ENCODE data around the gene LSM4.

The LSM4 gene

GRCh38 chr19:18310118-18310909 lies 12.6 kb downstream of the LSM4 start:
- no peak for DNase-seq

- DNase-seq, result no peak
These were observed 13.3 kb downstream of the LSM4 start for GRCh38 chr19:18309525-18310064.

GRCh38 chr19:18308948-18309325 lies 13.9 kb downstream of the LSM4 start:
- DNase-seq, result no peak

GRCh38 chr19:18308051-18308947 lies 14.6 kb downstream of the LSM4 start:
- no peak for DNase-seq

GRCh38 chr19:18307271-18307681 lies 15.6 kb downstream of the LSM4 start:
- no peak for DNase-seq

DNA sequence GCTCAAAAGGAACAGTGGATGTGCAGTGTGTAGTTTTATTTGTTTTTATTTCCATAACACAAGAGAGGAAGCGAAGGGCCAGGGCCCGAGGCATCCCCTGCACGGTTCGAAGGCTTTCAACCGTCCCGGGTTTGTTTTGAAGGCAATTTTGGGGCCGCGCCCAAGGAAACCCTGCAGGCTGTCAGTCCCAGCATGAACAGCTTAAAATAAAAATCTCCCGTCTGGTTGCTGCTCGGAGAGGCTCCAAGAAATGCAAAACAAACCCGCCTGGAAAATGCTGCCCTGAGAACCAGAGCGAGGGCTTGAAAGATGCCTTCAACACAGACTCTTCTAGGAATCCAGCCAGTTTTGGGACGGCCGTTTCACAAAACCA lies 16.0 kb downstream of the LSM4 start:
- DNase-seq, result no peak

GRCh38 chr19:18306209-18306887 lies 16.5 kb downstream of the LSM4 start:
- peak in 1 of 2 donors; percentile 26 for DNase-seq

GRCh38 chr19:18304458-18305310 lies 18.2 kb downstream of the LSM4 start:
- DNase-seq, result peak; percentile 84 to 90

GRCh38 chr19:18304208-18304457 lies 18.7 kb downstream of the LSM4 start:
- DNase-seq, result no peak

- no peak for DNase-seq
These were observed 21.2 kb downstream of the LSM4 start for GRCh38 chr19:18301718-18302111.

DNA sequence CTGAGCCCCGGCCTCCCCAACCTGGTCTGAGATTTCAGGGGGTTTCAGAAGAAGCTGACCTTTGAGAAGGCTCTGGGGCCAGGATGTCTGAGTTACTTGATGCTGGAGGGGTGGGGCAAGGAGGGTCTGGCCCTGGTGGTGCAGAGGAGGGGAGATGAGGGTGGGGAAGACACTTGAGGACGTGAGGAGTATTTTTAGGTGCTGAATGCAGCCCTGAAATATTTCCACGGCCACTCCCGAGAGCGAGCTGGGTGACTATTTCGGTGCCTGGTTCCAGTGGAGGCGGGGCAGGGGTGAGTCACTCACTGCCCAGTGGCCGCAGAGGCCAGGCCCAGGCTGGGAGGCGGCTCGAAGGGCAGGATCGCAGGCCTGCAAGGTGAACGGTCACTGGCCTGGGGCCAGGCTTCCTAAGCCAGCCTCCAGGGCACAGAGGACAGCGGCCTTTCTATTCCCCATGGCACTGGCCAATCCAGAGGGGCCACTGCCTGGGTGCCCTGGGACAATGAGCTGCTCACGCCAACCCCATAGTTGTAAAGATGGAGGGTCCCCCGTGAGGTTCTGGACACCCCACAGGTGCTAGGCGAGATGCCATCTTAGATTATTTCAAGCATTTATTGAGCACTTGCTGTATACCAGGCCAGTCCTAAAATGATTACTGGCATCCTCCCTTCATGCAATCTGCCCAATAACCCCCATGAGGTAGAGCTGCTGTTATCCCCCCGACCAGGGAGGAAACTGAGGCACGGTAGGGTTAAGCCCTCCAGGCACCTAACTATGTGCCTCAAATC lies 21.8 kb downstream of the LSM4 start:
- DNase-seq, result no peak

- DNase-seq, result no peak
These were observed 23.2 kb downstream of the LSM4 start for GRCh38 chr19:18299654-18300053.

DNA sequence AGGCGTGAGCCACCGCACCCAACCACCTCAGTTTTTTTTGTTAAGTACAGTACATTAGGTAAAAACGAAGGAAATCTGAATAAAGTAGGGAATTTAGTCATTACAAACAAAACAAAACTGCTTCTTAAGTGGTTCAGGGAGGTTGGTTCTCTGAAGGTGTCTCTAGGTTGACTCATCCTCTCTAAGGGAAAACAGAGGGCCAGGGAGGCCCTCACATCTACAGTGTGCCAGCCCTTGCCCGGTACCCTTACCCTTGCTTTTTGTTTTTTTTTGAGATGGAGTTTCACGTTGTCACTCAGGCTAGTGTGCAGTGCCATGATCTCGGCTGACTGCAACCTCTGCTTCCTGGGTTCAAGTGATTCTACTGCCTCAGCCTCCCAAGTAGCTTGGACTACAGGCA lies 24.3 kb downstream of the LSM4 start:
- DNase-seq, result no peak

- DNase-seq, result no peak
These were observed 25.6 kb downstream of the LSM4 start for GRCh38 chr19:18297308-18297707.

DNA sequence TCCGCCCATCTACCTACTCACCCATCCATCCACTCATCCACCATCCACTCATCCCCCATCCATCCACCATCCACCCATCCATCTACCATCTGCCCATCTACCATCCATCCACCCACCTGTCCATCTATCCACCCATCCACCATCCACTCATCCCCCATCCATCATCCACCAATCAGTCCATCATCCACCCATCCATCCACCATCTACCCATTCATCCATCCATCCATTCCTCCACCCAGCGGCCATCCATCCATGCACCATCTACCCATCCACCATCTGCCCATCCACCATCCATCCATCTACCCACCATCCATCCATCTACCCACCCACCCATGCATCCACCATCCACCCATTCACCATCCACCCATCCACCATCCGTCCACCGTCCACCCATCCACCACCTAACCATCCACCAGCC lies 27.8 kb downstream of the LSM4 start:
- no peak for DNase-seq

- DNase-seq, result peak; percentile 95 to 97
These were observed 28.4 kb downstream of the LSM4 start for GRCh38 chr19:18294467-18294864.

DNA sequence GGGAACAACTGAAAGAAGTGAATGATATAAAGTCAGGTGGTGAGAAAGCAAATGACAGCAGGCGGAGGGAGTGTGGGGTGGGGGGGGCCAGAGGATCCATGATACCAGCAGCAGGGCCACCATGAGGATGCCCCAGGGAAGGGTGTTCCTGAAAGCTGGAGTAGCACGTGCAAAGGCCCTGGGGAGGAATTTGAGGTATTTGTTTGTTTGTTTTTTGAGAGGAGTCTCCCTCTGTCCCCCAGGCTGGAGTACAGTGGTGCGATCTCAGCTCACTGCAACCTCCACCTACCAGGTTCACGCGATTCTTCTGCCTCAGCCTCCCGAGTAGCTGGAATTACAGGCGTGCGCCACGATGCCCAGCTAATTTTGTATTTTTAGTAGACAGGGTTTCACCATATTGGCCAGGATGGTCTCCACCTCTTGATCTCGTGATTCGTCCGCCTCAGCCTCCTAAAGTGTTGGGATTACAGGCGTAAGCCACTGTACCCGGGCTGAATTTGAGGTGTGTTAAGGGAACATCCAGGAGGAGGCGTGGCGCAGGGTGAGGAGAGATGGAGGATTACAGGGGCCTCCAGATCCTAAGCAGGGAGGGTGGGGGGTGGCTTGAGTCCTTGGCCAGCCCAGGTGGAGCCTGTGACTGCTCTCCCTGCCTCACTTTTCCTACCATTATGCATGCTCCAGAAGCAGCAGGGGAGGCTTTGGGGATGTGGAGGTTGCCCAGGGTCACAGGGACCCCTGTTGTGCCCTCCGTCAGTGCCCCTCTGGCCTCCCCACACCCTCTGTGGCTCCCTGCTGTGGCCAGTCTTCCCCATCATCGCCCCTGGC lies 29.0 kb downstream of the LSM4 start:
- peak in 1 of 2 donors; percentile 18 for DNase-seq

DNA sequence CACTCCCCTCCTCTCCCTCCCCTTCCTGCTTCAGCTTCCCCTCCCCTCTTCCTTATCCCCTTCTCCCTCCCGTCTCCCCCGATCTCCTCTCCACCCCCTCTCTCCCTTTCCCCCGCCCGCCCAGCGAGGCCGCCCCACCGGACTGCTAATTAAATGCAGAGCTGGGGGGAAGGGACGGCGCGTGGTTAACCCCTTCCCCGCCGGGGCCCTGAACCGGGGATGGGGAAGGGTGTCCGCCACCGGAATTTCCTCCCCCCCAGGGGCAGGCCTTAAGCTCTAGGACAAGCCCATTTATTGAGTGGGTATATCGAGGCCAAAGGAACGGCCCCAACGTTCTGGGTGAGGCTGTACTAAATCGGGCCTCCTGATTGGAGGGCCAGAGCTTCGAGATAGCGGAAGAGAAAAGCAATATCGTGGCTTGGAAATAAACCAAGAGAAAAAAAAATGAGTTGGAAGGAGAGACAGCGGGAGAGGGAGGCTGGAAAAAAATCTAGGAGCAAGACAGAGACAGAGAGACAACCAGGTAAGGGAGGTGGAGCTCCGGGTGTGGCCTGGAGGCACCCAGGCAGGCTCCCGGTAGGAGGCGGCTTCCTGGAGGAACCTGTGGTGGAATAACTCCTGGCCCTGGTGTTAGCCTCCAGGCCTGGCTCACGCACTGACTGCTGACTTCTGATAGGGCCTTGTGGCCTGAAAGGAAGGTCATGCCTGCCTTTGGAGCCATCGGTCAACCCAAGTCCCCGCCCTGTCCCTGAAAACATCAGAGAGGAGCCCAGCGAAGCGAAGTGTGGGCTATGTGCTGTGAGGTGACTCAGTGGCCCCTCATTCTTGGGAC lies 29.9 kb downstream of the LSM4 start:
- no peak for DNase-seq

GRCh38 chr19:18292462-18292809 lies 30.4 kb downstream of the LSM4 start:
- peak in 1 of 2 donors; percentile 30 for DNase-seq

All from activated CD4-positive, alpha-beta T cell treated with anti-CD3 and anti-CD28 coated beads for 4 hours (primary cell).